HEK293 (cell line): ENCODE measurements around the gene CDON.

Experiments
- CTCF ChIA-PET: fragments of 350-600 bp; formaldehyde crosslinking; extraction: SDS; loops from one replicate; lab custom pipeline; 2021; ENCODE audit warnings: antibody characterized with exemption; lab: Yijun Ruan, JAX
- POLR2A ChIA-PET: fragments of 300-600 bp; formaldehyde crosslinking; extraction: SDS; loops from one replicate; lab custom pipeline; 2020; ENCODE audit warnings: antibody characterized with exemption, inconsistent platforms; lab: Yijun Ruan, JAX
- H3K27ac ChIP-seq: fragments of 200-500 bp; sonication (Bioruptor generic); 2 replicates; pipeline ENCODE4 v1.5.1; 2014; ENCODE audit warnings: low read depth, low read length, control low read depth, inconsistent platforms; ENCODE audit errors: extremely low read depth
- H3K36me3 ChIP-seq, 2 experiments: fragments of 200-500 bp in 1 of 2; sonication (Bioruptor generic) in 1 of 2; 1 replicate in 1 of 2; 2 replicates in 1 of 2; pipeline ENCODE4 v1.5.1; 2014 to 2017; ENCODE audit warnings: inconsistent platforms in 2 of 2, low read length in 2 of 2; ENCODE audit not compliant: control insufficient read depth in 2 of 2, insufficient read depth in 1 of 2
- H3K4me1 ChIP-seq: fragments of 200-500 bp; sonication (Bioruptor generic); 2 replicates; pipeline ENCODE4 v1.5.1; 2014; ENCODE audit warnings: mild to moderate bottlenecking, low read length, inconsistent platforms; ENCODE audit not compliant: control insufficient read depth, insufficient read depth
- H3K4me3 ChIP-seq: 2 replicates; pipeline ENCODE4 v1.5.1; 2011; ENCODE audit warnings: low read depth, mild to moderate bottlenecking, control low read depth, low read length, moderate library complexity
- H3K9me3 ChIP-seq: fragments of 200-500 bp; sonication (Bioruptor generic); 2 replicates; pipeline ENCODE4 v1.5.1; 2014; ENCODE audit warnings: low read depth, low read length, inconsistent platforms; ENCODE audit not compliant: control insufficient read depth, insufficient read depth
- BCL11A ChIP-seq: fragments of 450-650 bp; formaldehyde crosslinking; IDR thresholded peaks from 2 replicates; pipeline ENCODE4 v1.5.1; 2016; ENCODE audit warnings: low read depth, missing biosample characterization, missing genetic modification characterization
- BCL11B ChIP-seq: fragments of 450-650 bp; formaldehyde crosslinking; IDR thresholded peaks from 2 replicates; pipeline ENCODE4 v1.5.1; 2016; ENCODE audit warnings: low read depth, missing biosample characterization, missing genetic modification characterization
- GLIS1 ChIP-seq: fragments of 450-650 bp; formaldehyde crosslinking; IDR thresholded peaks from 2 replicates; pipeline ENCODE4 v1.5.1; 2016; ENCODE audit warnings: missing biosample characterization, missing genetic modification characterization
- KLF8 ChIP-seq: fragments of 450-650 bp; formaldehyde crosslinking; IDR thresholded peaks from 2 replicates; pipeline ENCODE4 v1.5.1; 2016; ENCODE audit warnings: missing biosample characterization, missing genetic modification characterization
- PRDM1 ChIP-seq: fragments of 450-650 bp; formaldehyde crosslinking; IDR thresholded peaks from 2 replicates; pipeline ENCODE4; 2016; ENCODE audit warnings: missing biosample characterization, missing genetic modification characterization
- PRDM2 ChIP-seq: fragments of 450-650 bp; formaldehyde crosslinking; IDR thresholded peaks from 2 replicates; pipeline ENCODE4 v1.5.1; 2016; ENCODE audit warnings: missing biosample characterization, missing genetic modification characterization, borderline replicate concordance
- YY2 ChIP-seq: fragments of 450-650 bp; formaldehyde crosslinking; IDR thresholded peaks from 2 replicates; pipeline ENCODE4 v1.5.1; 2016; ENCODE audit warnings: missing biosample characterization, missing genetic modification characterization
- ZBTB8A ChIP-seq: fragments of 450-650 bp; formaldehyde crosslinking; IDR thresholded peaks from 2 replicates; pipeline ENCODE4 v1.5.1; 2016; ENCODE audit warnings: missing biosample characterization, missing genetic modification characterization
- ZNF146 ChIP-seq: fragments of 450-650 bp; formaldehyde crosslinking; IDR thresholded peaks from 2 replicates; pipeline ENCODE4 v1.5.1; 2016; ENCODE audit warnings: missing biosample characterization, missing genetic modification characterization
- ZNF18 ChIP-seq: fragments of 450-650 bp; formaldehyde crosslinking; IDR thresholded peaks from 2 replicates; pipeline ENCODE4 v1.5.1; 2016; ENCODE audit warnings: missing biosample characterization, missing genetic modification characterization
- ZNF341 ChIP-seq: fragments of 450-650 bp; formaldehyde crosslinking; IDR thresholded peaks from 2 replicates; pipeline ENCODE4; 2016; ENCODE audit warnings: low read depth, missing biosample characterization, missing genetic modification characterization
- ZNF664 ChIP-seq: fragments of 450-650 bp; formaldehyde crosslinking; IDR thresholded peaks from 2 replicates; pipeline ENCODE4 v1.5.1; 2016; ENCODE audit warnings: missing biosample characterization, missing genetic modification characterization
- ZNF677 ChIP-seq: fragments of 450-650 bp; IDR thresholded peaks from 2 replicates; pipeline ENCODE4 v1.5.0; 2018; ENCODE audit warnings: missing biosample characterization, mild to moderate bottlenecking, missing genetic modification characterization, moderate library complexity
- ZNF707 ChIP-seq: fragments of 450-650 bp; formaldehyde crosslinking; IDR thresholded peaks from 2 replicates; pipeline ENCODE4 v1.5.1; 2016; ENCODE audit warnings: missing biosample characterization, missing genetic modification characterization
- ZNF776 ChIP-seq: fragments of 450-650 bp; formaldehyde crosslinking; IDR thresholded peaks from 2 replicates; pipeline ENCODE4 v1.5.0; 2017; ENCODE audit warnings: missing biosample characterization, missing genetic modification characterization, borderline replicate concordance
- ZNF791 ChIP-seq: fragments of 450-650 bp; formaldehyde crosslinking; IDR thresholded peaks from 2 replicates; pipeline ENCODE4 v1.5.1; 2016; ENCODE audit warnings: missing biosample characterization, missing genetic modification characterization
- TF ChIP-seq, protein P1 (sequence below): fragments of 450-650 bp; formaldehyde crosslinking; IDR thresholded peaks from 2 replicates; pipeline ENCODE4 v1.5.1; 2016; ENCODE audit warnings: missing biosample characterization, missing genetic modification characterization
- TF ChIP-seq, protein P2 (sequence below): fragments of 450-650 bp; formaldehyde crosslinking; optimal IDR thresholded peaks from 2 replicates; pipeline ENCODE3; 2016; ENCODE audit warnings: missing biosample characterization, mild to moderate bottlenecking, missing genetic modification characterization

The CDON gene

DNA sequence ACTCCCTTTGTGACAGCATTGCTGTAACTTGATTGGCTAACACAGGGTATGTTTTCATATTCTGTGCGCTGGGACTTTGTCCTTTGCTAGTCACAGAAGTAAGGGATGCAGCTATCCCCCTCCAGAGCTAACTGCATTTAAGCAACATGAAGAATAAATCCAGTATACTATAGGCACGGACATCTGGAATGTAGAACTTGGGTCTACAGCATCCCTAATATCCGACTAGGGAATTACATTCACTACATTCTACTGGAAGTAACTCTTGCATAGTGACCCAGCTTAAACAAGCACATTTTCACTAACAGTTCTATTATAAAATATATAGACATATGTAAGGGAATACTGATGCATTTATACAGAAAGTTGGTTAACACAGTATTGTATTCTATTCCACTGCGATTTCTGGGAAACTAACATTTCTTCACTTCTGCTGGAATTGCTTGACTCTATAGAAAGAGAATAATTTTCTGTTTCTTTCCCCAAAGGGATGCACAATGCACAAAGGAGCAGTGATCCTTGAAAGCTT lies 103.7 kb downstream of the CDON start:
- no peak for TF ChIP-seq ZNF707
- TF ChIP-seq ZNF664: no peak
- no peak for TF ChIP-seq PRDM2
- no peak for TF ChIP-seq ZNF18 (tag by site-specific recombination)
- no peak for TF ChIP-seq ZBTB8A (tag by site-specific recombination)
- TF ChIP-seq ZNF776 (tag by site-specific recombination): no peak
- TF ChIP-seq ZNF146: no peak
- TF ChIP-seq GLIS1 (tag by site-specific recombination): no peak
- no peak for TF ChIP-seq BCL11B (tag by site-specific recombination)
- TF ChIP-seq, all 188 proteins: peak for 0
- H3K4me3 ChIP-seq: no peak overlapping the region
- no peaks in the 10 kb centered on the region for H3K9me3 ChIP-seq
- ChIA-PET CTCF (interaction anchor here (1.0 kb wide), 1 partner anchor 102 kb away, joined by 3 read pairs; no protein-coding TSS in a partner anchor), POLR2A (no interaction called here)
- H3K27ac ChIP-seq: no peak overlapping the region
- no peaks in the 10 kb centered on the region for H3K4me1 ChIP-seq
- peaks cover 0 to 53% of the 10 kb centered on the region in 2 experiments; a peak in 2 of 3 replicates for H3K36me3 ChIP-seq

DNA sequence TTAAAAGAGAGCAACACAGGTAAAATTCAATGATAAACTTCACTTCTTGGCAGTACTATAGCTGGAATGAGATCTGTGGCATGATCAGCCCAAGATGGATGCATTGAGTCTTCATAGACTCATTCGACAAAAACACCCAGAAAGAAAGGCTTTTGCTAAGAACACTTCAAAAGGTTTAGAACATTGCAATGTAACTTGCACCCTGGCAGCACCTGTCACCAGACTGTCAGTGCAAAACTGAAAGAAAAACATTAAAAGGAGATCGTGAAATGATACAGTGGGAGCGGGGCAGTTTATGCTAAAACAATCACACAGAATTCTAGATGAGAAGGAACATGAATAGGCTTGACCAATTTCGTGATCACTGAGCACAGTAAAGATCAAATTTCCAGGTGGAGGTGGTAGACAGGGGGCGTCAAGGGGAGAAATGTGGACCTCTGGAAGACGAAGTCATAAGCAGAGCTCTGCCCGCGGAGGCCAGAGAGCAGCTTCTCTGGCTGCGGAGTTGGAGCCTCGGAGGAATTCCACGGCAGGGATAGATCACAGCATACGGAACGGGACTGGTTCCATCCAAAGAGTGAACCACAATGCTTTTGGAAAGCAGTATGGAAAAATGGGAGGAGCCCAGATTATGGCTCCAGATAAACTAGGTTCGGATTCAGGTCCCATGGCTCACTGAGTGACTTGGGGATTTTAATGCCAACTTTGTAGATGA lies 104.9 kb downstream of the CDON start:
- no peak overlapping the region for H3K4me3 ChIP-seq
- peaks cover 0 to 49% of the 10 kb centered on the region in 2 experiments; a peak in 2 of 3 replicates for H3K36me3 ChIP-seq
- H3K4me1 ChIP-seq: no peaks in the 10 kb centered on the region
- H3K27ac ChIP-seq: no peak overlapping the region
- no peaks in the 10 kb centered on the region for H3K9me3 ChIP-seq
- POLR2A ChIA-PET: no interaction called here
- CTCF ChIA-PET: interaction anchor here (1.2 kb wide), 1 partner anchor 14 kb away, joined by 7 read pairs; no protein-coding TSS in a partner anchor
- TF ChIP-seq ZNF791 (tag by site-specific recombination) (no peak), ZNF341 (tag by site-specific recombination) (no peak), BCL11A (tag by site-specific recombination) (no peak), ZNF677 (no peak), PRDM1 (tag by site-specific recombination) (no peak), GLIS1 (tag by site-specific recombination) (no peak), KLF8 (tag by site-specific recombination) (no peak), YY2 (tag by site-specific recombination) (no peak)
- TF ChIP-seq, protein P1, sequence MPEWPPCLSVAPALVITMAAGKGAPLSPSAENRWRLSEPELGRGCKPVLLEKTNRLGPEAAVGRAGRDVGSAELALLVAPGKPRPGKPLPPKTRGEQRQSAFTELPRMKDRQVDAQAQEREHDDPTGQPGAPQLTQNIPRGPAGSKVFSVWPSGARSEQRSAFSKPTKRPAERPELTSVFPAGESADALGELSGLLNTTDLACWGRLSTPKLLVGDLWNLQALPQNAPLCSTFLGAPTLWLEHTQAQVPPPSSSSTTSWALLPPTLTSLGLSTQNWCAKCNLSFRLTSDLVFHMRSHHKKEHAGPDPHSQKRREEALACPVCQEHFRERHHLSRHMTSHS (tag by site-specific recombination): no peak
- TF ChIP-seq, protein P2, sequence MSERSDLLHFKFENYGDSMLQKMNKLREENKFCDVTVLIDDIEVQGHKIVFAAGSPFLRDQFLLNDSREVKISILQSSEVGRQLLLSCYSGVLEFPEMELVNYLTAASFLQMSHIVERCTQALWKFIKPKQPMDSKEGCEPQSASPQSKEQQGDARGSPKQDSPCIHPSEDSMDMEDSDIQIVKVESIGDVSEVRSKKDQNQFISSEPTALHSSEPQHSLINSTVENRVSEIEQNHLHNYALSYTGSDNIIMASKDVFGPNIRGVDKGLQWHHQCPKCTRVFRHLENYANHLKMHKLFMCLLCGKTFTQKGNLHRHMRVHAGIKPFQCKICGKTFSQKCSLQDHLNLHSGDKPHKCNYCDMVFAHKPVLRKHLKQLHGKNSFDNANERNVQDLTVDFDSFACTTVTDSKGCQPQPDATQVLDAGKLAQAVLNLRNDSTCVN (tag by site-specific recombination): no peak
